Measurements from ENCODE around the gene ZNF708. TPM values are rescaled to one million over a fixed set of nuclear protein-coding genes. Genes with fewer than 3 reads are reported as not detected.

Gene ZNF708
- total and polyA plus RNA-seq, 3 donors from 2014 or later, result 2.1 to 21.2 (median 17.2) TPM

GRCh38 chr19:21256722-21257121 lies 72.5 kb downstream of the ZNF708 start:
- 32 to 38% methylated on average over 1 of the region's 1 CpG for WGBS, 2 donors
- DNase-seq, result peak; percentile 61

More at GRCh38 chr19:21256722-21257121, 72.5 kb downstream of the ZNF708 start:
- Histone ChIP-seq H3K9me3 (no peaks in the 10 kb centered on the region), H3K4me1 (no peaks in the 10 kb centered on the region), H3K27me3 (no peaks in the 10 kb centered on the region), H3K4me3 (no peak overlapping the region), H3K27ac (no peak overlapping the region), H3K36me3 (ENCODE audit: low read depth, missing control alignments) (no peaks in the 10 kb centered on the region)
- peak; percentile 45 to 62 (median 48) for TF ChIP-seq CTCF (IDR thresholded peaks at IDR 0.05)
- TF ChIP-seq POLR2A (IDR thresholded peaks at IDR 0.05), result no peak
- intact Hi-C loops (cut with DNase I; ENCODE audit: low total_unique reads), result no loop called here

Other genes with a start within 250 kb of the ZNF708 start
- gene ZNF714, start 247.2 kb downstream of the ZNF708 start, total RNA-seq, result 10 to 100 TPM; 25.3 to 36.4 TPM
- 4.2 TPM for gene ZNF714, start 247.2 kb downstream of the ZNF708 start, polyA plus RNA-seq (ENCODE audit: insufficient read depth, low read depth, low replicate concordance)
- 10 to 100 TPM; 49.4 to 50.0 TPM for gene ZNF431, start 187.4 kb downstream of the ZNF708 start, total RNA-seq
- gene ZNF431, start 187.4 kb downstream of the ZNF708 start, polyA plus RNA-seq (ENCODE audit: insufficient read depth, low read depth, low replicate concordance), result 12.8 TPM
- 10 to 100 TPM; 18.8 to 23.5 TPM for gene ZNF738, start 29.6 kb upstream of the ZNF708 start, total RNA-seq
- 13.1 TPM for gene ZNF738, start 29.6 kb upstream of the ZNF708 start, polyA plus RNA-seq (ENCODE audit: insufficient read depth, low read depth, low replicate concordance)
- 10 to 100 TPM; 40.3 to 44.2 TPM for gene ZNF493, start 67.7 kb upstream of the ZNF708 start, total RNA-seq
- gene ZNF493, start 67.7 kb upstream of the ZNF708 start, polyA plus RNA-seq (ENCODE audit: insufficient read depth, low read depth, low replicate concordance), result 6.4 TPM
- gene ZNF429, start 176.2 kb upstream of the ZNF708 start, total RNA-seq, result 10 to 100 TPM; 32.3 to 40.9 TPM
- gene ZNF429, start 176.2 kb upstream of the ZNF708 start, polyA plus RNA-seq (ENCODE audit: insufficient read depth, low read depth, low replicate concordance), result 10.1 TPM